ENCODE results near the gene IPO8. TPM values are rescaled to one million over a fixed set of nuclear protein-coding genes. Genes with fewer than 3 reads are reported as not detected.

The IPO8 gene
- total and polyA plus RNA-seq, 2 of the 4 experiments (the other 2 are of a cell fraction) = 11.1 to 31.5 TPM

- DNase-seq (no peak), ATAC-seq (ENCODE audit: low read depth) (no peak)
- H4K5ac ChIP-seq (ENCODE audit: low read depth, low read length) = no peak overlapping the region
- CTCF ChIA-PET = no interaction called here
- H3K4ac ChIP-seq (ENCODE audit: low read depth, low read length) = no peak overlapping the region
- no peak overlapping the region for H3K27ac ChIP-seq (ENCODE audit: insufficient read depth, low read length)
- no peak overlapping the region for H3K14ac ChIP-seq (replicated peaks; ENCODE audit: low read depth, low read length)
- no peak overlapping the region for H2BK20ac ChIP-seq (ENCODE audit: low read depth, low read length)
- no peaks in the 10 kb centered on the region for H3K27me3 ChIP-seq (ENCODE audit: control insufficient read depth, insufficient read depth, low read length)
- H3K4me2 ChIP-seq (ENCODE audit: low read depth, low read length) = no peak overlapping the region
- H3K4me3 ChIP-seq (ENCODE audit: insufficient read depth, low read depth, low read length) = no peak overlapping the region
- dilution Hi-C loops (cut with HindIII; ENCODE audit: low sequenced_read_pairs, unreplicated experiment) (no loop called here), in situ Hi-C loops (cut with MboI; ENCODE audit: low sequenced_read_pairs) (no loop called here), intact Hi-C loops (cut with micrococcal nuclease) (no loop called here)
- no peaks in the 10 kb centered on the region for H3K9me3 ChIP-seq (ENCODE audit: control insufficient read depth, insufficient read depth, low read length)
- no peak overlapping the region for H2BK5ac ChIP-seq (ENCODE audit: low read depth, low read length, poor library complexity, severe bottlenecking)
- H2BK120ac ChIP-seq (ENCODE audit: low read depth, low read length) = no peak overlapping the region
- no peak overlapping the region for H2BK15ac ChIP-seq (ENCODE audit: low read depth, low read length)
- no peak overlapping the region for H2AK9ac ChIP-seq (replicated peaks; ENCODE audit: low read depth, low read length, poor library complexity)
- H3K36me3 ChIP-seq (ENCODE audit: control insufficient read depth, insufficient read depth, low read length) = peaks cover 2% of the 10 kb centered on the region
- no peaks in the 10 kb centered on the region for H3K9me1 ChIP-seq (ENCODE audit: insufficient read depth, low read length)
- no CpG with 5 or more reads among the region's 1 CpG for WGBS, 2 experiments (ENCODE audit: extremely low coverage in 2 of 2, insufficient read length in 1 of 2)
- H4K8ac ChIP-seq (ENCODE audit: low read depth in 2 of 2, low read length in 2 of 2) = no peak overlapping the region
- H3K18ac ChIP-seq (ENCODE audit: low read depth, low read length) = no peak overlapping the region
- no peak overlapping the region for H3K56ac ChIP-seq (ENCODE audit: extremely low read depth, insufficient read depth, low read length)
- no peak overlapping the region for H2AK5ac ChIP-seq (ENCODE audit: low read depth, low read length)
- no peak overlapping the region for H3K9ac ChIP-seq (ENCODE audit: low read depth, low read length)
- H3K23ac ChIP-seq (ENCODE audit: low read depth, low read length) = no peak overlapping the region
- no peak overlapping the region for H2AFZ ChIP-seq (replicated peaks; ENCODE audit: low read length, poor library complexity)
- no TSS peak for BruUV-seq (replicated peaks)
- H3K4me1 ChIP-seq (ENCODE audit: control insufficient read depth, insufficient read depth, low read length) = no peaks in the 10 kb centered on the region
- no peak overlapping the region for H4K91ac ChIP-seq (ENCODE audit: insufficient read depth, low read depth, low read length)
- no peak for TF ChIP-seq MAFK (IDR thresholded peaks at IDR 0.05; ENCODE audit: low read depth, low read length)
- no peak for TF ChIP-seq POLR2A (IDR thresholded peaks at IDR 0.05; ENCODE audit: low read depth, low read length)
- TF ChIP-seq NFE2L2 (IDR thresholded peaks at IDR 0.05; ENCODE audit: low read depth, low read length) = no peak
- TF ChIP-seq RCOR1 (IDR thresholded peaks at IDR 0.05; ENCODE audit: insufficient replicate concordance, low read length) = no peak
- TF ChIP-seq RAD21 (IDR thresholded peaks at IDR 0.05; ENCODE audit: low read length) = no peak
- TF ChIP-seq MXI1 (IDR thresholded peaks at IDR 0.05; ENCODE audit: borderline replicate concordance, low read depth, low read length) = no peak
- H4K20me1 ChIP-seq (ENCODE audit: insufficient read depth, low read length) = no peaks in the 10 kb centered on the region
- H3K79me1 ChIP-seq (ENCODE audit: low read depth in 1 of 2, low read length in 2 of 2) = no peaks in the 10 kb centered on the region
- POLR2A ChIA-PET (ENCODE audit: unreplicated experiment) = no interaction called here
Measured at GRCh38 chr12:30652034-30652696, 43.5 kb downstream of the IPO8 start.

Measured in IMR-90 (cell line).